Left ventricle myocardium superior (tissue), 1 donor: ENCODE measurements around the gene C10orf67. TPM values are rescaled to one million over a fixed set of nuclear protein-coding genes. Genes with fewer than 3 reads are reported as not detected.
"Not testable (repeated sequence)": the region's sequence is repeated elsewhere in the genome, so short reads cannot be mapped to it uniquely, and the experiment has no call there.

Experiments used
- ATAC-seq: fragments of 200-7000 bp; cut with Tn5 transposase; one replicate; pipeline ENCODE4 v1.9.1; 2020; ENCODE audit warnings: mild to moderate bottlenecking, moderate library complexity
- DNase-seq: peaks from one replicate; pipeline ENCODE4 v3.0.0-alpha.2; 2020
- intact Hi-C: fragments of 100-400 bp; cut with micrococcal nuclease; formaldehyde crosslinking; loops from one replicate; pipeline ENCODE4 v1.11.0; 2022
- total RNA-seq: library from RNA; stranded (reverse); fragmentation: NEBNext Ultra II Directional; extraction: Animal tissue kit (Norgen Biotek cat#: 25700); gene quantifications from one replicate; pipeline ENCODE4 v1.2.1, GENCODE V29; 2021
- donor health status: DM: no; HTN: yes; CAD: no; lungs with severe emphysema.

C10orf67 gene
- total RNA-seq, 1 donor from 2014 or later: 0.62 TPM

GRCh38 chr10:23331567-23332301 lies 12.9 kb downstream of the C10orf67 start:
- DNase-seq (no peak), ATAC-seq (no peak)
- intact Hi-C loops: no loop called here

- ATAC-seq: no peak
- no peak for DNase-seq
- intact Hi-C loops: no loop called here
Measured at GRCh38 chr10:23330948-23331347, 13.6 kb downstream of the C10orf67 start.

GRCh38 chr10:23326544-23327307 lies 17.9 kb downstream of the C10orf67 start:
- DNase-seq (no peak), ATAC-seq (no peak)
- intact Hi-C loops: no loop called here

- no peak for DNase-seq
- intact Hi-C loops: no loop called here
- peak; percentile 84 for ATAC-seq
Measured at GRCh38 chr10:23325132-23325531, 19.5 kb downstream of the C10orf67 start.

GRCh38 chr10:23324351-23324750 lies 20.2 kb downstream of the C10orf67 start:
- DNase-seq (no peak), ATAC-seq (no peak)
- intact Hi-C loops: no loop called here

GRCh38 chr10:23322082-23322481 lies 22.5 kb downstream of the C10orf67 start:
- DNase-seq (no peak), ATAC-seq (no peak)
- intact Hi-C loops: no loop called here

GRCh38 chr10:23319835-23320234 lies 24.8 kb downstream of the C10orf67 start:
- ATAC-seq (no peak), DNase-seq (no peak)
- intact Hi-C loops: no loop called here

GRCh38 chr10:23318359-23318758 lies 26.2 kb downstream of the C10orf67 start:
- no peak for ATAC-seq
- no peak for DNase-seq
- intact Hi-C loops: no loop called here

- intact Hi-C loops: no loop called here
- DNase-seq (no peak), ATAC-seq (no peak)
Measured at GRCh38 chr10:23317416-23317815, 27.2 kb downstream of the C10orf67 start.

- intact Hi-C loops: no loop called here
- DNase-seq (no peak), ATAC-seq (no peak)
Measured at GRCh38 chr10:23316406-23316805, 28.2 kb downstream of the C10orf67 start.

- DNase-seq: no peak
- intact Hi-C loops: loop anchor here (2.0 kb wide), 1 partner anchor 215 kb away; no protein-coding TSS in a partner anchor
Measured at GRCh38 chr10:23315966-23316365, 28.6 kb downstream of the C10orf67 start.

GRCh38 chr10:23314835-23315239 lies 29.8 kb downstream of the C10orf67 start:
- ATAC-seq: peak; percentile 58
- intact Hi-C loops: loop anchor here (2.0 kb wide), 1 partner anchor 216 kb away; no protein-coding TSS in a partner anchor
- DNase-seq: no peak

More at GRCh38 chr10:23315966-23316365, 28.6 kb downstream of the C10orf67 start:
- ATAC-seq: no peak

GRCh38 chr10:23311034-23311433 lies 33.6 kb downstream of the C10orf67 start:
- intact Hi-C loops: no loop called here
- ATAC-seq (peak; percentile 22), DNase-seq (no peak)

- intact Hi-C loops: no loop called here
- DNase-seq (no peak), ATAC-seq (peak; percentile 63)
Measured at GRCh38 chr10:23310404-23310803, 34.2 kb downstream of the C10orf67 start.

- DNase-seq, ATAC-seq: not testable (repeated sequence)
- intact Hi-C loops: loop anchor here (10.0 kb wide), 1 partner anchor 405 kb away; no protein-coding TSS in a partner anchor
Measured at GRCh38 chr10:23299961-23300360, 44.6 kb downstream of the C10orf67 start.

- intact Hi-C loops: no loop called here
- DNase-seq: no peak
- no peak for ATAC-seq
Measured at GRCh38 chr10:23294638-23295247, 49.9 kb downstream of the C10orf67 start.

- intact Hi-C loops: no loop called here
- DNase-seq (no peak), ATAC-seq (no peak)
Measured at GRCh38 chr10:23293973-23294590, 50.5 kb downstream of the C10orf67 start.

GRCh38 chr10:23293145-23293724 lies 51.4 kb downstream of the C10orf67 start:
- DNase-seq: no peak
- ATAC-seq: no peak
- intact Hi-C loops: no loop called here
